H1 (cell line): ENCODE data around the gene SCCPDH. TPM values are rescaled to one million over a fixed set of nuclear protein-coding genes. Genes with fewer than 3 reads are reported as not detected.

Experiments used
- EP300 ChIP-seq, 2 experiments: IDR thresholded peaks; 1 replicate in 1 of 2; 2 replicates in 1 of 2; pipeline ENCODE4 v1.6.1; 2011 to 2012; ENCODE audit warnings: low read depth in 2 of 2, low read length in 2 of 2, mild to moderate bottlenecking in 2 of 2, borderline replicate concordance in 1 of 2, inconsistent platforms in 1 of 2, moderate library complexity in 1 of 2
- polyA plus RNA-seq, 7 experiments: library from polyadenylated mRNA; depleted of rRNA in 3 of 7; stranded (reverse) in 5 of 7; unstranded in 2 of 7; fragments of >200 nt in 5 of 7; fragments of 200-250 nt in 2 of 7; gene quantifications; 1 replicate in 5 of 7; 2 replicates in 1 of 7; 4 replicates in 1 of 7; pipeline versions ENCODE4 v1.2.1 to v1.2.3, GENCODE V29; 2011 to 2013; ENCODE audit warnings: missing spikeins in 2 of 7, mixed read lengths in 2 of 7
- total RNA-seq: library from RNA; stranded (reverse); fragmentation: NEBNext Ultra II Directional; extraction: Animal tissue kit (Norgen Biotek cat#: 25700); gene quantifications from 2 replicates; pipeline ENCODE4 v1.2.1, GENCODE V29; 2021

Gene SCCPDH
- total and polyA plus RNA-seq, 2 of the 8 experiments (the other 6 are each of a cell fraction or from before 2014, with no cell fraction given), result 9.5 to 17.0 TPM

DNA sequence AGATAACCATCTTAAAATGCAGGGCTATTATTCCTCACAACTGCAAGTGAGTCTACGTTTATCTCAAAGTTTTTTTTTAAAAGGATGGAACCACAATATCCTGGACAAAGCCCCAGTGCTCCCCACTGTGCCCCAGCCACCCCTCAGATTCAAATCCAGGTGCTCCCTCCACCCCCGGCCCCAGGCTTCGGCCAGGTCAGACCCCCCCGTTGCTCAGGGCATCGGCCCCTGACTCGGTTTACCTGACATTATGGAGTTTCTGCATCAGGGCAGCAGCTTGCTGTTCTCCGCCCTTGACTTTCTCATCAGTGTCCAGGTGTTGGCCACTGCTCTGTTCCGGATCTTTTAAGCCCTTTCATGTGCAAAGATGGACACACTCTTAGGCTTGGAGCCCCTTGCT is 72.9 kb downstream of the SCCPDH start (continued):
- TF ChIP-seq EP300 (IDR thresholded peaks at IDR 0.05; ENCODE audit: borderline replicate concordance in 1 of 2, low read depth in 2 of 2, low read length in 2 of 2), result no peak
